Measurements from ENCODE around the gene CNBD2. TPM values are rescaled to one million over a fixed set of nuclear protein-coding genes. Genes with fewer than 3 reads are reported as not detected.

CNBD2 gene
- total RNA-seq, 1 experiment from 2014 or later = 3.1 TPM

DNA sequence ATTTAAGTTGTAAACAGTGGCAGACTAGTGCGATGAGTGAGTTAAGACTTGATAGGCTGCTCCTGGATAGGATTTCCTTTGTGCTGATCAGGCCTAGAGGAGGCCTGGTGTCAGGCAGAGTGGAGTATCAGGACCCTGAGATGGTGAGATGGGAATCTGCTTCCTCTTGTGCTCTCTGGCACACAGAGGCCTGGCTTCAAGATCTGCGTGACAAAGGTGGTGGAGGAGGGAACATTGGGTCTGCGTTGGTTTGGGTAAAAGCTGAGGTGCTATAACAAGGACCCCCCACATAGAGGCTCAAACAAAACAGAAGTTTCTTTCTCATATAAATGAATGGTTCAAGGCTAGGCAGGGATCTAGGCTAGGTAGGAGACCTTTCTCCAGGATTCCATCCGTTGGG, 34.3 kb upstream of the CNBD2 start:
- no peak for DNase-seq (ENCODE audit: low spot score)
- Histone ChIP-seq H3K9me3 (ENCODE audit: low read depth, low read length, poor library complexity, severe bottlenecking) (no peaks in the 10 kb centered on the region), H3K27ac (ENCODE audit: low read depth, low read length, poor library complexity, severe bottlenecking) (no peak overlapping the region), H3K27me3 (replicated peaks; ENCODE audit: insufficient read depth, low read depth, low read length, poor library complexity) (no peaks in the 10 kb centered on the region), H3K4me1 (ENCODE audit: insufficient read depth, low read length, poor library complexity, severe bottlenecking) (no peaks in the 10 kb centered on the region), H3K36me3 (ENCODE audit: insufficient read depth, low read length, poor library complexity, severe bottlenecking) (peaks cover 8% of the 10 kb centered on the region), H3K4me3 (ENCODE audit: low read depth, low read length, poor library complexity, severe bottlenecking) (no peak overlapping the region)
- no peak for TF ChIP-seq EZH2 (IDR thresholded peaks at IDR 0.05; ENCODE audit: borderline replicate concordance, low read depth, low read length, poor library complexity, severe bottlenecking)
- TF ChIP-seq, protein P1, sequence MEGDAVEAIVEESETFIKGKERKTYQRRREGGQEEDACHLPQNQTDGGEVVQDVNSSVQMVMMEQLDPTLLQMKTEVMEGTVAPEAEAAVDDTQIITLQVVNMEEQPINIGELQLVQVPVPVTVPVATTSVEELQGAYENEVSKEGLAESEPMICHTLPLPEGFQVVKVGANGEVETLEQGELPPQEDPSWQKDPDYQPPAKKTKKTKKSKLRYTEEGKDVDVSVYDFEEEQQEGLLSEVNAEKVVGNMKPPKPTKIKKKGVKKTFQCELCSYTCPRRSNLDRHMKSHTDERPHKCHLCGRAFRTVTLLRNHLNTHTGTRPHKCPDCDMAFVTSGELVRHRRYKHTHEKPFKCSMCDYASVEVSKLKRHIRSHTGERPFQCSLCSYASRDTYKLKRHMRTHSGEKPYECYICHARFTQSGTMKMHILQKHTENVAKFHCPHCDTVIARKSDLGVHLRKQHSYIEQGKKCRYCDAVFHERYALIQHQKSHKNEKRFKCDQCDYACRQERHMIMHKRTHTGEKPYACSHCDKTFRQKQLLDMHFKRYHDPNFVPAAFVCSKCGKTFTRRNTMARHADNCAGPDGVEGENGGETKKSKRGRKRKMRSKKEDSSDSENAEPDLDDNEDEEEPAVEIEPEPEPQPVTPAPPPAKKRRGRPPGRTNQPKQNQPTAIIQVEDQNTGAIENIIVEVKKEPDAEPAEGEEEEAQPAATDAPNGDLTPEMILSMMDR (conservative IDR thresholded peaks at IDR 0.05; ENCODE audit: low read depth, low read length) = no peak
- no TSS peak for BruUV-seq (replicated peaks)
- intact Hi-C loops (cut with micrococcal nuclease; ENCODE audit: unreplicated experiment) = no loop called here
- ChIA-PET CTCF (no interaction called here), POLR2A (ENCODE audit: low non-redundant PET) (no interaction called here)

GRCh38 chr20:35939264-35939663, 29.1 kb upstream of the CNBD2 start:
- no peak overlapping the region for H3K27ac ChIP-seq (ENCODE audit: low read depth, low read length, poor library complexity, severe bottlenecking)

DNA sequence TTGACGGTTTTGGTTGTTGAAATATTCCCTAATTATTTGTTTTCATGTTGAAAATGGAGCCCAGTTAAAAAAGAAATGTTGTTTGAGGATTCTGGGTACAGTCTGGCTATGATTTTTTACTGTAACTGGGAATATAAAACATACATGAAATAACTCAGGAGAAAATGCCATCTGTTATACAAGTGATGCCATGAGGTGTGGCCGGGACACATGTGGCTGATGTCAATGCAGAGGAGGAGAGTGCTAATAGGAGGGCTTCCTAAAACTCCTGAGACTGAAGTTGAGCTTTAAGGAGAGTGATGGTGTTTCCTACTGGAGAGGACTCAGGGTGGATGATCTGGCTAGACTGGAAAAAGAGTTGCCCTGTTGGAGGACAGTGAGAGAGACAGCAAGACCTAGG, 26.8 kb upstream of the CNBD2 start:
- TF ChIP-seq EZH2 (IDR thresholded peaks at IDR 0.05; ENCODE audit: borderline replicate concordance, low read depth, low read length, poor library complexity, severe bottlenecking) = no peak
- TF ChIP-seq, protein P1 (conservative IDR thresholded peaks at IDR 0.05; ENCODE audit: low read depth, low read length) = no peak
- H3K27me3 ChIP-seq (replicated peaks; ENCODE audit: insufficient read depth, low read depth, low read length, poor library complexity) = no peaks in the 10 kb centered on the region
- DNase-seq (ENCODE audit: low spot score) = no peak
- no TSS peak for BruUV-seq (replicated peaks)
- POLR2A ChIA-PET (ENCODE audit: low non-redundant PET) = no interaction called here
- no peak overlapping the region for H3K27ac ChIP-seq (ENCODE audit: low read depth, low read length, poor library complexity, severe bottlenecking)
- no peak overlapping the region for H3K4me3 ChIP-seq (ENCODE audit: low read depth, low read length, poor library complexity, severe bottlenecking)
- CTCF ChIA-PET = no interaction called here
- peaks cover 4% of the 10 kb centered on the region for H3K36me3 ChIP-seq (ENCODE audit: insufficient read depth, low read length, poor library complexity, severe bottlenecking)
- peaks cover 9% of the 10 kb centered on the region for H3K4me1 ChIP-seq (ENCODE audit: insufficient read depth, low read length, poor library complexity, severe bottlenecking)
- intact Hi-C loops (cut with micrococcal nuclease; ENCODE audit: unreplicated experiment) = no loop called here
- H3K9me3 ChIP-seq (ENCODE audit: low read depth, low read length, poor library complexity, severe bottlenecking) = no peaks in the 10 kb centered on the region

More at GRCh38 chr20:35939264-35939663, 29.1 kb upstream of the CNBD2 start:
- H3K36me3 ChIP-seq (ENCODE audit: insufficient read depth, low read length, poor library complexity, severe bottlenecking) = peaks cover 4% of the 10 kb centered on the region
- H3K4me3 ChIP-seq (ENCODE audit: low read depth, low read length, poor library complexity, severe bottlenecking) = no peak overlapping the region
- H3K4me1 ChIP-seq (ENCODE audit: insufficient read depth, low read length, poor library complexity, severe bottlenecking) = peaks cover 9% of the 10 kb centered on the region
- no TSS peak for BruUV-seq (replicated peaks)
- ChIA-PET CTCF (no interaction called here), POLR2A (ENCODE audit: low non-redundant PET) (no interaction called here)
- H3K27me3 ChIP-seq (replicated peaks; ENCODE audit: insufficient read depth, low read depth, low read length, poor library complexity) = no peaks in the 10 kb centered on the region
- intact Hi-C loops (cut with micrococcal nuclease; ENCODE audit: unreplicated experiment) = no loop called here
- DNase-seq (ENCODE audit: low spot score) = no peak
- TF ChIP-seq, protein P1 (conservative IDR thresholded peaks at IDR 0.05; ENCODE audit: low read depth, low read length) = no peak
- no peaks in the 10 kb centered on the region for H3K9me3 ChIP-seq (ENCODE audit: low read depth, low read length, poor library complexity, severe bottlenecking)

Data from A673 (cell line).